Activated CD4-positive, alpha-beta T cell treated with anti-CD3 and anti-CD28 coated beads, Interleukin-2, amount 10 ng/mL, durations not matched to agents 24 days and 14 days (primary cell): Measurements from ENCODE around the gene FCMR. TPM values are rescaled to one million over a fixed set of nuclear protein-coding genes. Genes with fewer than 3 reads are reported as not detected.
"Not testable (repeated sequence)": the region's sequence is repeated elsewhere in the genome, so short reads cannot be mapped to it uniquely, and the experiment has no call there.

Source experiments
- DNase-seq: peaks from one replicate; pipeline ENCODE4 v3.0.0; 2022
- H3K27ac Mint-ChIP-seq: one replicate; pipeline ENCODE4 v1.8.0; 2022; ENCODE audit warnings: mild to moderate bottlenecking, mixed read lengths
- H3K27me3 Mint-ChIP-seq: one replicate; pipeline ENCODE4 v1.8.0; 2022; ENCODE audit warnings: mixed read lengths
- H3K36me3 Mint-ChIP-seq: one replicate; pipeline ENCODE4 v1.8.0; 2022; ENCODE audit warnings: low read depth, mild to moderate bottlenecking, mixed read lengths
- H3K4me1 Mint-ChIP-seq: one replicate; pipeline ENCODE4 v1.8.0; 2021; ENCODE audit warnings: mixed read lengths
- H3K4me3 Mint-ChIP-seq: one replicate; pipeline ENCODE4 v1.8.0; 2022; ENCODE audit warnings: mild to moderate bottlenecking, moderate library complexity, mixed read lengths
- H3K9me3 Mint-ChIP-seq: one replicate; pipeline ENCODE4 v1.8.0; 2021; ENCODE audit warnings: mixed read lengths
- intact Hi-C: fragments of 100-400 bp; cut with micrococcal nuclease; formaldehyde crosslinking; loops from one replicate; pipeline ENCODE4 v1.15.1; 2023
- total RNA-seq: library from RNA; stranded (reverse); gene quantifications from 2 replicates; pipeline ENCODE4 v1.2.3, GENCODE V29; 2022

Gene FCMR
- total RNA-seq, 1 donor from 2014 or later: 19.6 TPM

DNA sequence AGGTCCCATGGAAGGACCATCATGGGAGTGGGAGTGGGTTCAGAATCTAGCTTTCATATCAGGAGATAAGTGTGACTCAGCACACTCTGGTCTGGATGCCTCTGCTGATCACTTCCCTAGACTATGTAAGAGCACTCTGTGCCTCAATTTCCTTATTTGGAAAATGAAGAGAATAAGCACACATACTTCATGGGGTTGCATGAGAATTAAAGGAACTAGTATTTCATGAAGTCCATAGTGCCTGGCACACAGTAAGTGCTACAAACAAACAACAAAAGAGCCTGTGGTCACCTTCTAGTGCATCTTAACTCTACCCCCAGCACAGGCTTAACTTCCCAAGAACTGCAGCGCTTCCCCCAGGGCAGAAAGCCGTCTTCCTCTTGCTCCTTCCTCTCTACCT is 65.9 kb downstream of the FCMR start:
- Mint-ChIP-seq H3K27ac (no peak overlapping the region), H3K36me3 (no peaks in the 10 kb centered on the region), H3K27me3 (peaks cover 32% of the 10 kb centered on the region), H3K4me1 (peaks cover 13% of the 10 kb centered on the region), H3K4me3 (no peak overlapping the region), H3K9me3 (peaks cover 20% of the 10 kb centered on the region)
- no peak for DNase-seq
- intact Hi-C loops: no loop called here

- Mint-ChIP-seq H3K4me1 (peaks cover 13% of the 10 kb centered on the region), H3K4me3 (no peak overlapping the region), H3K9me3 (peaks cover 21% of the 10 kb centered on the region), H3K27me3 (peaks cover 40% of the 10 kb centered on the region), H3K27ac (no peak overlapping the region), H3K36me3 (no peaks in the 10 kb centered on the region)
- intact Hi-C loops: no loop called here
- DNase-seq: no peak
Measured at GRCh38 chr1:206854401-206855129, 67.2 kb downstream of the FCMR start.

GRCh38 chr1:206853696-206854095 is 68.0 kb downstream of the FCMR start:
- DNase-seq, intact Hi-C loops, H3K36me3 Mint-ChIP-seq, H3K4me1 Mint-ChIP-seq, H3K4me3 Mint-ChIP-seq, H3K27ac Mint-ChIP-seq: not testable (repeated sequence)
- Mint-ChIP-seq H3K27me3 (peaks cover 46% of the 10 kb centered on the region), H3K9me3 (peaks cover 20% of the 10 kb centered on the region)

Other genes starting within 250 kb of the FCMR start
- 95.1 and 97.4 TPM in 2 replicates for gene MAPKAPK2, start 237.0 kb downstream of the FCMR start, total RNA-seq
- gene IL19, start 151.2 kb downstream of the FCMR start, total RNA-seq: not detected in 2 replicates
- gene IL10, start 149.4 kb downstream of the FCMR start, total RNA-seq: 3.4 TPM in 2 replicates
- gene IL20, start 56.3 kb downstream of the FCMR start, total RNA-seq: not detected in 2 replicates
- gene IL24, start 24.5 kb downstream of the FCMR start, total RNA-seq: 5.1 and 5.9 TPM in 2 replicates
- gene PIGR, start 24.5 kb upstream of the FCMR start, total RNA-seq: 0.07 TPM in 1 of 2 replicates, not detected in the other
- not detected in 2 replicates for gene FCAMR, start 48.5 kb upstream of the FCMR start, total RNA-seq
- not detected in 2 replicates for gene C1orf116, start 110.8 kb upstream of the FCMR start, total RNA-seq
- 7.8 and 8.0 TPM in 2 replicates for gene YOD1, start 129.3 kb upstream of the FCMR start, total RNA-seq
- gene PFKFB2, start 131.3 kb upstream of the FCMR start, total RNA-seq: 2.6 and 3.5 TPM in 2 replicates
- gene C4BPB, start 166.9 kb upstream of the FCMR start, total RNA-seq: 0.43 and 0.82 TPM in 2 replicates
- gene C4BPA, start 182.3 kb upstream of the FCMR start, total RNA-seq: not detected in 2 replicates